GM21619 (cell line): Measurements from ENCODE around the gene GAS7.

Experiments
- ATAC-seq: cut with Tn5 transposase; IDR thresholded peaks from one replicate; pipeline ENCODE4 v1.9.1; 2021; ENCODE audit not compliant: unreplicated experiment

Gene GAS7

DNA sequence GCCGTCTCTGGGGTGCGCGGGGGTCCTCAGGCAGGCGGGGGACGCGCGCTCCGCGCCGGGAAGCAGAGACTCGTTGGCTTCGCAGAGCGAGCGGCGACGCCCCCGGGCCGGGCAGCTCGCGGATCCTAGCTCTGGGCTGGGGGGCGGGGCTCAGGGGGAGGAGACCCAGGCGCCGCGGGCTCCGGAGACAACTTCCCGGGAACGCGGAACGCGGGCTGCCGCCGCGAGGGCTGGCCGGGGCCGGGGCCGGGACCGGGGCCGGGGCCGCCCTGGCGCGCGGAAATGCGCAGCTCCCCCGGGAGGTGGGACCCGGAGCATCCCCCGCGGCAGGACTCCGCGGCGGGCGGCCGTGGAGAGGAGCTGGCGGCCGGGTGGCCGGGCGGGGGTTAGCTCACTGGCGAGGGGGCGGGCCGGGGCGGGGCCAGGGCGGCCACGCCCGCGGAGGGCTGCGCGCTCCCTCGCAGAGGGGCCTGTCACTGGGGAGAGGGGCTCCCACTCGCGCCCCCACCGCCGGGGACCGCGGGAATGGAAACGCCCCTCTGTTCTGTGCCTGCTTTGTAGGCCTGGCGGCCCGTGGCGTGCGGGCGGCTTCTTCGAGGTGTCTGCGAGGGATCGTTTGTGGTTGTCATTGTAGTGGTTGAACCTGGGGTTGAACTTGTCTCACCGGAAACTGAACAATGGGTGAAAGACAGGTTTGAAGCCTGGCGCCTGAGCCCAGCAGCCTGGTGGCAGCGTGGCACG is at the start of gene GAS7:
Gene GAS7 (minus strand): TSS at position 98 of the 741 bp plus-strand sequence.
- ATAC-seq = peak; percentile 65

DNA sequence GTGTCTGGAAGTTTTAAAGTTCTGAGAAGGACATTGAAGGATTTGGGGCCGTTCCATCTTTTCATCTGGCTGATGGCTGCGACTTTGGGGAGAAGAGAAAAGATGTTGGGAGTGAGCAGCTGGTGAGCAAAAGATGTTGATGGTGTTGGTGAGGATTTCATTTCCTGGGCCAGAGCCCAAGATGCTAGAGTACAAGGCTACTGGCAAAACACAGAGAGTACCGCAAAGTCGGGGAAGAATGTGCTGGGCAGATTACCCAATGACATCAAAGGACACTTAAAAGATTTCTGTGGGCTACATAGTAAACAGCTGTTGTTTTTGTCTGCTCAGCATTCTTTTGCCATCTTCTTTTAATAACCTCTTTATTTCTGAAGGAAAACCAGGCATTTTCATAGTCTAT is 49.4 kb upstream of the GAS7 start:
- no peak for ATAC-seq

DNA sequence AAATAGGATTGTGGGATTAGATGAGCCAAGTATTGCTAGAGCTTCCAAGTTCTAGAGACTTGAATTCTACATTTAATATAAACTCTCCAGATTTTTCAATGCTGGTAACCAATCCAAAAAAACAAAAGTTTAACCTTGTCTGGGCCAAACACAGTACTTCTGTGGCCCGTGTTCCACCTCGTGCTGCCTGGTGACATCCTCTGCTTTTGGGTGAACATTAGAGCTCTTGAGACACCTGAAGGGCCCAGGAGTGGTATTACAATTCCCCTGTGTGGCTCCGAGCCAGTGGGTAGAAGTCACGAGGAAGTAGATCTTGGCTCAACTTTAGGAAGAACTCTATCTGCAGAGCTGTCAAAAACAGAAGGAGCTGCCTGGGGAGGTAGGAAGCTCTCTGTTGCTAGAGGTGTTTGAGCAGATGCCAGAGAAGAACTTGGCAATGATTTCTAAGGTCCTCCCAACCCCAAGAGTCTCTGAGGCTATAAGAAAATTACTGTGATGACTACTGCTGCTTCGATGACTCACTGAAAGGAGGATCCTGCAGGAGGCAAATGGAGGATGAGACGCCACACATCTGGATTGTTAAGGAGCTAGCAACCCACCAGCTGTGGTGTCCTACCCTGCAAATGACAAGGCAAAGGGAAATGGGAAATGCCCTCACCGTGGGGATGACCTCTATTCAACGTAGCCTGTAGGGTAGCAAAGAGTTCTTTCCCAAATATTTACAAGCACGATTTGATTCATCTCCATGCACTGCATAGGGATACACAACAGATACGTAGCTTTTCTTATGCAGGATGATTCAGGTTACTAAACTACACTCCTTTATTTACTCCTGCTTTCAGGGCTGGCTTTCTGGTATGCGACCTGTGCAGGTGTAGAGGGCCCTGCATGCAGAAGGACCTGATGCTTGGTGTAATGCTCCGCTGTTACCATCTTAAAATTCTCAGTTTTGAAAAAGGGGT is 45.8 kb upstream of the GAS7 start:
- no peak for ATAC-seq

DNA sequence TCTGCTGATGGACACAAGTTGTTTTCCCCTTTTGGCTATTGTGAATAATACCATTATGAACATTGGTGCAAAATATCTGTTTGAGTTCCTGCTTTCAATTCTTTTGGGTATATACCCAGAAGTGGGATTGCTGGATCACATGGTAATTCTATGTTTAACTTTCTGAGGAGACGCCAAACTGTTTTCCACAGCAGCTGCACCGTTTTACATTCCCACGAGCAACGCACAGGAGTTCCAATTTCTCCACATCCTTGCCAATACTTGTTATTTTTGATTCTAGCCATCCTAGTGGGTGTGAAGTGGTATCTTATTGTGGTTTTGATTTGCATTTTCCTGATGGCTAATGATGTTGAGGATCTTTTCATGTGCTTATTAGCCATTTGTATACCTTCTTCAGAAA is 43.4 kb upstream of the GAS7 start:
- no peak for ATAC-seq

DNA sequence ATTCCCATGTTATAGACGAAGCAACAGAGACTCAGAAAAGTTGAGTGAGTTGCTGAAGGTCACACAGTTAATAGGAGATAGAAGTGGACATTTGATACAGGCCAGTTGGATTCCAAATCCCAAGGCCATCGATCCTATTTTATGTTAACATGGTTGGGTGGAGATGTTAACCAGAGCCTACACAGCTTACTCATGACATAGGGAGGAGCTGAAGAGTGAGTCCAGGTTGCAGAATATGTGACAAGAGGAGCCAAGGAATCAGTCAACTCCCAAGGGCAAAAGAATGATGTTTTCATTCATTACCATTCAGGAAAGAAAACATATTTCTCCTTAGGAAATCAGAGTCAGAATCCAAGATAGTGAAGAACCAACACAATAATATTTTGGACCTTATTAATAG is 40.3 kb upstream of the GAS7 start:
- no peak for ATAC-seq

DNA sequence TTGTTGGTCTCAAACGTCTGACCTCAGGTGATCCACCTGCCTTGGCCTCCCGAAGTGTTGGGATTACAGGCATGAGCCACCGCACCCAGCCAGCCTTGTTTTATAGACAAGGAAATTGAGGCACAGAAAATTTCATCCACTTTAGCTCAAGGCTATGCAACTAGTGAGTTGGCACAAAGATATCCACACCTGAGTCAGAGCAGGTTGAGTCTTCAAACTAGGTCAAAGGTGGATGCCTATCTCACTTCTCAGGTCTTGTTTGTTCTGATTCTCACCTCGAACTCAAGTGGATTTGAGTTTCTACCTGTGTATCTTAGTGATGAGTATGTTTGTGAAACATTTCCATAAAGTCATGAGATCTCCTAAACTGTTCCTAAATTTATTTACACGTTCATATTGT is 35.6 kb upstream of the GAS7 start:
- no peak for ATAC-seq

DNA sequence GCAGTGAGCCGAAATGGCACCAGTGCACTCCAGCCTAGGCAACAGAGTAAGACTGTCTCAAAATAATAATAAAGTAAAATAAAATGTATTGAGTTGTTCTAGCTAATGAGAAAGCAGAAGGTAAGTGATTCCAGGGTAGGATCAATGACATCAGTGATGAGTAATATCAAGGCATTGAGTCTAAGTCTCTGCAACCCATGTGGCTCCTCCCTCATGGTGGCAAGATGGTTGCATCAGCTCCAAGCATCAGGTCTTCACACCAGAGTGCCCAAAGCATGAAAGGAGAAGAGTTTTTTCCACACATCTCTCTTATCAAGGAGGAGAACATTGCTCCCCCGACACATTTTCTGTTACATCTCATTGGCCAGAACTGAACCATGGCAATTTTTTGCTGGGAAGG is 34.8 kb upstream of the GAS7 start:
- no peak for ATAC-seq

DNA sequence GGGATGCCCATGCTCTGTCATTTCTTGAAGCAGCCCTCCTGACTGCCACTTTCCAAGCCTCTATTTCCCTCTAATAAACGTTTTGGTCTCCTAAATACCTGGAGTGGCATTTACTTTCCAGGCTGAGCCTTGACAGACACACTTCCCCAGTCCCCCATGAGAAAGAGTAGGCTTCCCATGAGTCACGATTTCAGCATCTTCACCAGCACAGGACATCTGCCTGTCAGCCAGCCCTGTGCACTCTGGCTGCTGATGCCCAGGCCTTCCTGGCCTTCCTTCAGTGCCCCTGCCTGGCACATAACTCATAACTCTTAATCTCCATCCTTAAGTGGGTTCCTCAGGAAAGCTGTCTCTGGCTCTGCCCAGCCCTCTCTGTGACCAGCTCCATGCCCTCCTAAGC is 30.8 kb upstream of the GAS7 start:
- no peak for ATAC-seq

DNA sequence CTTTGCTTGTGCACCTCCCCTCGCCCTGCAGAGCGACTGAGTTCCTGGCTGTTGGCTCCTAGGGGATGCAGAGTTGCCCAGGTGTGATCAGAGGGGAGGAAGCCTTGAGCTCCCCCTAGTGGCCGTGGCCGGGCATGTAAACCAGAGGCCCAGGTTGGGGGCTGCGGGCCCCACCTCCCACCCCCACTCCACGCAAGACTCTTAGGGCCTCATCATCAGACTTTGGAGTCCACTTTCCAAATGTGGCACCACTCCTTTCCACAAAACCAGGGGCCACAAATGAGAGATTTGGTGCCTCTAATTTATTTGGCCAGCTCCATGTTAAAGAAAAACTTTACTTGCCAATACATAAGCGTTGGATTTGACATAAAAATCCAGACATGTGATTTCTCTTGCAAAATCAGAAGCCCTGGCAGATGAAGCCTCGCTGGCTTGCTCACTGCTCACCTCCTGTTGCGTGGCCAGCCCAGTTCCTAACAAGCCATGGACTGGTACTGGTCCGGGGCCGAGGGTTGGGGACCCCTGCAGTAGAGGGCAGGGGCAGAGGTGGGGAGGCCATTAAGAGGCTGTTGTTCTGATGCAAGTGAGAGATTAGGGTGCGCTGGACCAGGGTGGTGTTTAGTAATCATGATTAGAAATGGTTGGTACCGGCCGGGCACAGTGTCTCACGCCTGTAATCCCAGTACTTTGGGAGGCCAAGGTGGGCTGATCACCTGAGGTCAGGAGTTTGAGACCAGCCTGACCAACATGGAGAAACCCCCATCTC is 28.7 kb upstream of the GAS7 start:
- no peak for ATAC-seq

DNA sequence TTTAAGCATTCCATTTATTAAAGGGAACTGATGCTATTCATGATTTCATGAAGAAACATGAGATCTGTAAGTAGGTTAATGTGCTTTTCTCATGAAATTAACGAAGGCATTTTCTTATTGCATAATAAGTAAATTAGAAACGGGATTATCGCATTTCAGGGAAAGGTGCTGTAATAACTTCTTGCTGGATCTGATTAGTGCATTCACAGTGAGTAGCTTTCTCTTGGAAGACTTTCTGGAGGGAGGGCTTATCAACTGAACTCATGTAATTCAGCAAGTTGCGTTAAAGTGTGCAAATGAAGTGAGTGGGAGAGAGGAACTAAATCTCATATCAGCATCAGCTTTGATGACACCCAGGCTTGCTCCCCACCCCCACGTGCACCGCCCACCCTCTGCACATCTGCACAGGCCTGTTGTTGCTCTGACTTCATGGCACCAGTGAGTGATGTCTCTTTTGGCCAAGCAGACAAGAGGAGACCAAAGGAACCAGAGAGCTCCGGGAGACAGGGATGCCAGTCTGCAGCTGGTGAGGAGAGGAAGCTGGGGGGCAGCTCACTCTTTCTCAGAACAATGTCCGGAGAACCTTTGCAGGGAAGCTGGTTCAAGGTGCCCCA is 26.3 kb upstream of the GAS7 start:
- no peak for ATAC-seq

DNA sequence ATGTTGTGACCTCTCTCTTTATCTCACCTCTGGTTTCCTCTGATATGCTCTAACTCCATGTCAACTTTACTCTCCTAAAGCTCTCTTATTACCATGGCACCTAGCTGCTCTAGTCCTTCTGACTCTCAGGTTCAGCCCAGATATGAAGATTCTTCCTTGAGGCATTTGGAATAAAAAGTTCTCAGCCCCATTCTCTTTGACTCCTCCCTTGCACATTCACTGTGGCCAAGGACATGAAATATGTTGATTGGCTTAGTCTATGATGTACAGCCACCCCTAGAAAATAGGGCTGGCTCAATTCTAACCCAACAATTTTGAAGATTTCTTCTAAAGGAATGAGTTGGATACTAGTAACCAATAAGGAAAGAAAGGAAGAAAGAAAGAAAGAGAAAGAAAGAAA is 20.8 kb upstream of the GAS7 start:
- no peak for ATAC-seq

DNA sequence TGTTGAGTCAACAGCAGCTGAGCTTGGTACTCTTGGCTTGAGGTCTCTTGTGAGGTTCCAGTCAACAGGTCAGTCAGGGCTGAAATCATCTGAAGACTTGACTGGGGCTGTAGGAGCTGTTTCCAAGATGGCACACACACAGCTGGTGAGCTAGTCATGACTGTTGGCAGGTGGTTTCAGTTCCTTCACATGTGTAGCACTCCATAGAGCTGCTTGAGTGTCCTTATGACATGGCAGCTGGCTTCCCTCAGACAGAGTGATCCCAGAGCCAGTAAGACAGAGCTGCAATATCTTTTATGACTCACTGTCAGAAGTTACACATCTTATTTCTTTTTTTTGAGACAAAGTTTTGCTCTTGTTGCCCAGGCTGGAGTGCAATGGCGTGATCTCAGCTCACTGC is 19.5 kb upstream of the GAS7 start:
- ATAC-seq = no peak

DNA sequence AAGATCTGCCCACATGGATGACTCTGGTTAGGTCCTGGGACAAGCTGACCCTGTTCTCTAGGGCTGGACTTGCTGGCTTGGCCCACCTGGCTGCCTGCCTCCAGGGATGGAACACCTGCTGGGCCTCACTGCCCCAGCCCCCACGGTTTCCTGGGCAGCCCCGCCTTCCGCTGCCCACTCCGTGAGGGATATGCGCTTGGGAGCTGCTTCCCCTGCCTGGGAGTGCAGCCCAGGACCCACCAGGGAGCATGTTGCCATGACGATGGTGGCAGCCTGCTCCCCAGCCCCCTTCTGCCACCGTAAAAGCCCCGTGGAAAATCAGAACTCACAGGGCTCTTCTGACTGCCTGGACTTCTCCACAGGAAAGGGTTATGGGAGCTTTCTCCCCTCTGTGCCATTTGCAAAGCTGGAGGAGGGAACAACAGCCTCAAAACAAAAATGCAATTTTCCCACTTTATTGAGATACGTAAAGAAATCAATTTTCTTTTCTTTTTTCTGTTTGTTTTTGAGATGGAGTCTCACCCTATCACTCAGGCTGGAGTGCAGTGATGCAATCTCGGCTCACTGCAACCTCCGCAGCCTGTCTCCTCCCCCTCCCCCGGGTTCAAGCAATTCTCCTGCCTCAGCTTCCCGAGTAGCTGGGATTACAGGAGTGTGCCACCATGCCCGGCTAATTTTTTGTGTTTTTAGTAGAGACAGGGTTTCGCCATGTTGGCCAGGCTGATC is 18.0 kb upstream of the GAS7 start:
- ATAC-seq = no peak

DNA sequence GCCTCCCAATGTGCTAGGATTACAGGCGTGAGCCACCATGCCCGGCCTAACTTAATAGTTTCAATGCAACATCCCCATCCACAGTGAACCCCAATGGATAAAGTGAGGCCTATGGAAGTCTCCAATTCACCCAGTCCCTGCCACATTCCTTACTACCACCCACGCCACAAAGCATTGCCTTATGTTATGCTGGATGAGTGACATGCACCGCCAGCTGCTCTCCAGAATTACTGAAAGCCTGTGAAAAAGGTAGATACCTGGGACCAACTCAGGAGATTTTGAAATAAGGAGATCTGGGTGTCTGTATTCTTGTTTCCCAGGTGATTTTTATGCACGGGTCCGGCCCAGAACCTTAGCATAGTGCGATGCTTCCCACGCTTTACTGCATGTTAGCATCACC is 16.9 kb upstream of the GAS7 start:
- ATAC-seq = no peak

DNA sequence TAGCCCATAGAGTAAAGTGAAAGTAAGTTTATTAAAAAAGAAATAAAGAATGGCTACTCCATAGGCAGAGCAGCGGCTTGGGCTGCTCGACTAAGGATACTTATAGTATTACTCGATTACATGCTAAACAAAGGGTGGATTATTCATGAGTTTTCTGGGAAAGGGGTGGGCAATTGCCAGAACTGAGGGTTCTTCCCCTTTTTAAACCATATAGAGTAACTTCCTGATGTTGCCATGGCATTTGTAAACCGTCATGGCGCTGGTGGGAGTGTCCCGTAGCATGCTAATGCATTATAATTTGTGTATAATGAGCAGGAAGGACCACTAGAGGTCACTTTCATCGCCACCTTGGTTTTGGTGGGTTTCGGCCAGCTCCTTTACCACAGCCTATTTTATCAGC is 13.3 kb upstream of the GAS7 start:
- ATAC-seq = no peak

DNA sequence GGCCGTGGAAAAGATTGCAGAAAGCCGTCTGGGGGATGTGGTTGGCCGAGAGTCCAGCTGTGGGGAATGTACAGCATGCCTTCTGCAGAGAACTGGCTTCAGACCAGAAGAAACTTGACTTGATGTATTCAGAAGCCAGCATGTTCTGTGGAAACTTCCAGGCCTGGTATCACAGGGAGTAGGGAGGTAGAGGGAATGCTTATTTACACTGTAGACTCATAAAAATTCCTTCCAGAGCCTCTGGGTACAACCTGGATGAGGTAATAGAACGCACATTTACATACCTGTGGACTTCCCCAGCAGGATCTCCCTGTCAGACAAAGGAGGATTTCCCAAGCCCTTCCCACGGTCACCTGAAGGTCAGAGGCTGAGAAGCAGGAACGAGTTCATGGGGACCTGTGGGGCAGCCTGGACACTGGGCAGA is 11.8 kb upstream of the GAS7 start:
- no peak for ATAC-seq

DNA sequence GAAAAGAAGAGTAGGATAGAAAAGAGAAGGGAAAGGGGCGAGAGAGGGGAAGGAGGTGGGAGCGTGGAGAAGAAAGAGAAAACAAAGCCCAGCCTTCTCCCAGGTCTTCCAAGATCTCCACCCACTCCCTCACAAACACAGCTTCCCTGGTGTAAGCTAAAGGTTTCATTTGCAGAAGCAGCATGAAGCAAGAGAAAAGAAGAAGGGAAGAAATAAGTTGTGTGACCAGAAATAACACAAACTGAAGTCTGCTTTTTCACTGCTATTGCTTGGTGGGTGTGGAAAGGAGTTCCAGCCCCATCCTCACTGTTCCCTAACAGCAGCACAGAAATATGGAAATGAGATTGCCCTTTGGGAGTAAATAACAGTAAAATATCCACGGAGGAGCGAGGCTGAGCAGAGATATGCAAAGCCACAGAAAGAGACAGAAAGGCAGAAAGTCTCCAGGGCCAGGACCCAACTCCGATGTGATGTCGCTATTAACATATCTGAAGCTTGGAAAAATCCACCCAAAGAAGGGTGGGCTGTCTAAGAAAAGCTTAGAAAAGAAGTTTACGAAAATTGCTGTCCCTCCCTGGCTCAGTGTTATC is 10.3 kb upstream of the GAS7 start:
- no peak for ATAC-seq

DNA sequence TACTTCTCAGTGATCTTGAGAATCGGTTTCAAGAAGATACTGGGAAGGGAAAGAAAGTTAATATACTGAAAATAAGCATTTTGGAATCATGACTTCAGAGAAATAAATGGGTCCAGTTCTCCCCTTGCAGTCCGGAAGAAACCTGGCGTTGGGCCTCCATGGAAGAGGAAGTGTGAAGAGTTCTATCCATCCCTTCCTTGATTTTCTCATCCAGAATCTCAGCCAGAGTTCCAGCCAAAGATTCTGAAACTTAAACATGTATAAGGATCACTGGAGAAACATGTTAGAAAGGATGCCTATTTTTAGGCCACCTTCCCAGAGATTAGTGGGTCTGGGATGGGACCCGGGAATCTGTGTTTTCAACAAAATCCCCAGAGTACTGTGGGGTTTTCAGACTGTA is 8.7 kb upstream of the GAS7 start:
- ATAC-seq = no peak

DNA sequence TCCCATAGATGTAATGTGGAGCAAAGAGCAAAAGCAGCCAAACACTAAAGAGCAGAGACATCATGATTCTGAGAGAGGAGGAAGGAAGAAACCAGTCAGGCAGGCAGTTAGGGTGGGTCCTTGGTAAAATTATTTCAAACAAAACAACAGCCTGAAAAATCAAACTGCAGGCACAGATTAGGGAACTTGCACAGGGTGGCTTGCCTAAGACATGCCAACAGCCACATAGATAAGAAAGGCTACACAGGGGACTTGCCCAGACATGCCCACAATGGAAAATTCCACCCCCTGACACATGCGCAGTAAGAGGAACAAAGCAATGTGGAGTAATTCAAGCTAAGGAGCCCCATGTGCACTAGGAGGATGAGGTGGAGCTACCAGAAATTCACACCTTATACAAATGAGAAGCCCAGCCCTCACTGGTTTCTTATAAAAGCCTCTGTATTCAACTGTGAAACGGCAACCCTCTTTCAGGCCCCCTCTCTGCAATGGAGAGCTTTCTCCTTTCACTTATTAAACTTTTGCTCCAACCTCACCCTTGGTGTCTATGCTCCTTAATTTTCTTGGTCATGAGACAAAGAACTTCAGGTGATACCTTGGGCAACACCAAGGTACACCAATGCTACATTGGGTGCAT is 7.3 kb upstream of the GAS7 start:
- no peak for ATAC-seq

DNA sequence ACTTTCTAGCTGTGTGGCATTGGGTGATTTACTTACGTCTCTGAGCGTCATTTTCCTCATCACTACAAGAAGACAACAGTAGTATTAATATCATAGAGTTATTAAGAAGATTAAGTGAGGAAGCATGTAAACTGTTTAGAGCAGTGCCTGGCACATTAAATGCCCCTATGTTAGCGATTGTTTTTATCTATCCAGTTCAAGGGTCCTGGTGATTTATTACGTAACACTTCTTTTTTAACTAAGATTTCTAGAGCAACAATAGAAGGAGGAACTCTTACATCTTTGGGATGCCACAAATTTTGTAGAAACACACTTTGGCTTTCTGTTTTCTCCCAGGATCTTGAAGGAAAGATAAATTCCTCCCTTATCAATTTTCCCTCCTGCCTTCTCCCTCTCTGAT is 3.3 kb upstream of the GAS7 start:
- no peak for ATAC-seq
